ENCODE measurements around the gene GRAMD1A.

GRAMD1A gene

GRCh38 chr19:35002037-35002535 is 2.0 kb downstream of the GRAMD1A start:
- TF ChIP-seq ZNF626 (tag by site-specific recombination; IDR thresholded peaks at IDR 0.05) (no peak), SCRT2 (tag by site-specific recombination; IDR thresholded peaks at IDR 0.05) (peak; percentile 80)
- no peak overlapping the region for H3K4me3 ChIP-seq (ENCODE audit: low read depth, low read length)
- H3K27ac ChIP-seq (ENCODE audit: extremely low read depth, low read depth, low read length): peak overlapping the region; percentile 4
- H3K9me3 ChIP-seq (ENCODE audit: control insufficient read depth, insufficient read depth, low read depth, low read length): no peaks in the 10 kb centered on the region
- H3K36me3 ChIP-seq (ENCODE audit: control insufficient read depth in 2 of 2, insufficient read depth in 1 of 2, low read length in 2 of 2): peaks cover 52% of the 10 kb centered on the region in 2 experiments
- H3K4me1 ChIP-seq (ENCODE audit: control insufficient read depth, insufficient read depth, low read length): peaks cover 38% of the 10 kb centered on the region
- ChIA-PET CTCF (interaction anchor here (0.5 to 4.3 kb wide), 10 partner anchors 11 to 1685 kb away, joined by 3 to 35 read pairs (median 4); partner anchors contain the start of genes NFKBID and ZNF567), POLR2A (interaction anchor here (1.2 to 3.0 kb wide), 3 partner anchors 9 to 45 kb away, joined by 4 to 20 read pairs (median 10); no protein-coding TSS in a partner anchor)

GRCh38 chr19:35004517-35005255 is 4.6 kb downstream of the GRAMD1A start:
- no peaks in the 10 kb centered on the region for H3K9me3 ChIP-seq (ENCODE audit: control insufficient read depth, insufficient read depth, low read depth, low read length)
- H3K4me1 ChIP-seq (ENCODE audit: control insufficient read depth, insufficient read depth, low read length): peaks cover 23% of the 10 kb centered on the region
- H3K4me3 ChIP-seq (ENCODE audit: low read depth, low read length): no peak overlapping the region
- CTCF ChIA-PET: no interaction called here
- POLR2A ChIA-PET: no interaction called here
- H3K36me3 ChIP-seq (ENCODE audit: control insufficient read depth in 2 of 2, insufficient read depth in 1 of 2, low read length in 2 of 2): peaks cover 62 to 78% of the 10 kb centered on the region in 2 experiments
- no peak for TF ChIP-seq ZNF223 (tag by site-specific recombination; IDR thresholded peaks at IDR 0.05)
- no peak for TF ChIP-seq ZNF341 (tag by site-specific recombination; IDR thresholded peaks at IDR 0.05; ENCODE audit: low read depth)
- no peak for TF ChIP-seq TSHZ1 (tag by site-specific recombination; IDR thresholded peaks at IDR 0.05; ENCODE audit: borderline replicate concordance)
- TF ChIP-seq ZNF169 (tag by site-specific recombination; IDR thresholded peaks at IDR 0.05): no peak
- no peak for TF ChIP-seq ZNF121 (tag by site-specific recombination; IDR thresholded peaks at IDR 0.05)
- no peak for TF ChIP-seq SETDB1 (IDR thresholded peaks at IDR 0.05; ENCODE audit: insufficient read length, low read length)
- no peak for TF ChIP-seq ZNF654 (tag by site-specific recombination; IDR thresholded peaks at IDR 0.05; ENCODE audit: low read depth)
- TF ChIP-seq ZNF626 (tag by site-specific recombination; IDR thresholded peaks at IDR 0.05): no peak
- TF ChIP-seq ZNF26 (tag by site-specific recombination; IDR thresholded peaks at IDR 0.05): no peak
- no peak for TF ChIP-seq ZNF184 (tag by site-specific recombination; IDR thresholded peaks at IDR 0.05)
- no peak for TF ChIP-seq ZNF704 (tag by site-specific recombination; IDR thresholded peaks at IDR 0.05)
- TF ChIP-seq SCRT1 (tag by site-specific recombination; IDR thresholded peaks at IDR 0.05; ENCODE audit: borderline replicate concordance): no peak
- no peak for TF ChIP-seq RBAK (tag by site-specific recombination; IDR thresholded peaks at IDR 0.05)
- no peak for TF ChIP-seq ZNF350 (tag by site-specific recombination; IDR thresholded peaks at IDR 0.05)
- no peak for TF ChIP-seq ZNF2 (tag by site-specific recombination; IDR thresholded peaks at IDR 0.05)
- no peak for TF ChIP-seq ZNF76 (tag by site-specific recombination; IDR thresholded peaks at IDR 0.05; ENCODE audit: borderline replicate concordance, low read depth)
- no peak for TF ChIP-seq ZNF133 (tag by site-specific recombination; IDR thresholded peaks at IDR 0.05)
- no peak for TF ChIP-seq ZNF423 (tag by site-specific recombination; IDR thresholded peaks at IDR 0.05)
- TF ChIP-seq ZNF585B (tag by site-specific recombination; IDR thresholded peaks at IDR 0.05): no peak
- TF ChIP-seq ZNF501 (tag by site-specific recombination; IDR thresholded peaks at IDR 0.05): no peak
- no peak overlapping the region for H3K27ac ChIP-seq (ENCODE audit: extremely low read depth, low read depth, low read length)
